ENCODE measurements around the gene CENPU.

CENPU gene

GRCh38 chr4:184645904-184646610 lies 87.8 kb downstream of the CENPU start:
- DNase-seq (ENCODE audit: low read depth in 2 of 2, low spot score in 1 of 2) = no peak

GRCh38 chr4:184644553-184645307 lies 89.2 kb downstream of the CENPU start:
- DNase-seq (ENCODE audit: low read depth in 2 of 2, low spot score in 1 of 2) = no peak

Measured in stimulated activated CD8-positive, alpha-beta memory T cell treated with anti-CD3 and anti-CD28 coated beads, Interleukin-4, amount 100 ng/mL, for 4 hours (primary cell).